K562 (cell line): Measurements from ENCODE around the gene ENTPD3. TPM values are rescaled to one million over a fixed set of nuclear protein-coding genes. Genes with fewer than 3 reads are reported as not detected.
A peak's percentile ranks its signal among the peaks of the same experiment; 100 is the strongest.

Source experiments
- CREB1 ChIP-seq, 2 experiments: sonication (generic) in 1 of 2; formaldehyde crosslinking in 1 of 2; IDR thresholded peaks; 2 replicates each; pipeline versions ENCODE4 v1.6.1 to v1.8.0; 2012 to 2022; ENCODE audit warnings: inconsistent platforms in 1 of 2, mild to moderate bottlenecking in 1 of 2, missing genetic modification reagents in 1 of 2, moderate library complexity in 1 of 2
- ESRRA ChIP-seq: fragments of 450-650 bp; IDR thresholded peaks from 2 replicates; pipeline ENCODE4 v1.6.1; 2014; ENCODE audit warnings: low read depth, mild to moderate bottlenecking, moderate library complexity, borderline replicate concordance
- GATAD2A ChIP-seq: fragments of 450-650 bp; IDR thresholded peaks from 2 replicates; pipeline ENCODE4 v1.6.1; 2017
- HDAC6 ChIP-seq: IDR thresholded peaks from 2 replicates; pipeline ENCODE4 v1.6.1; 2012; ENCODE audit warnings: low read depth, mild to moderate bottlenecking, control low read depth, inconsistent platforms, low read length, moderate library complexity
- HIVEP1 ChIP-seq: fragments of 250-450 bp; sonication (Bioruptor Pico); IDR thresholded peaks from 2 replicates; pipeline ENCODE4 v1.4.0; 2020; ENCODE audit warnings: mild to moderate bottlenecking
- HSF4 ChIP-seq: fragments of 250-450 bp; sonication (Bioruptor Pico); IDR thresholded peaks from 2 replicates; pipeline ENCODE4 v2.1.2; 2022; ENCODE audit warnings: mild to moderate bottlenecking, moderate library complexity, borderline replicate concordance
- KDM5B ChIP-seq: fragments of 200-600 bp; sonication (generic); IDR thresholded peaks from 2 replicates; pipeline ENCODE4 v1.6.1; 2012; ENCODE audit warnings: low read depth, mild to moderate bottlenecking, moderate library complexity, low read length, control low read depth, inconsistent platforms; ENCODE audit not compliant: insufficient replicate concordance
- NELFE ChIP-seq: IDR thresholded peaks from 2 replicates; pipeline ENCODE4 v1.6.1; 2011; ENCODE audit warnings: mild to moderate bottlenecking; ENCODE audit not compliant: insufficient read depth, insufficient read length
- OTX1 ChIP-seq: fragments of 450-650 bp; formaldehyde crosslinking; IDR thresholded peaks from 2 replicates; pipeline ENCODE4 v1.4.0; 2022; ENCODE audit warnings: mild to moderate bottlenecking
- POLR2AphosphoS2 ChIP-seq: IDR thresholded peaks from 2 replicates; pipeline ENCODE4 v1.6.1; 2012; ENCODE audit warnings: low read length, improper control_type of control experiment
- SOX6 ChIP-seq: fragments of 450-650 bp; IDR thresholded peaks from 2 replicates; pipeline ENCODE4 v1.6.1; 2014; ENCODE audit warnings: mild to moderate bottlenecking
- ZFP30 ChIP-seq: fragments of 250-450 bp; sonication (Bioruptor Pico); IDR thresholded peaks from 2 replicates; pipeline ENCODE4 v1.8.0; 2022; ENCODE audit warnings: moderate library complexity, mild to moderate bottlenecking, inconsistent platforms, borderline replicate concordance
- ZNF124 ChIP-seq: sonication (generic); formaldehyde crosslinking; IDR thresholded peaks from 2 replicates; pipeline ENCODE4 v1.8.1; 2022; ENCODE audit warnings: missing genetic modification reagents
- ZNF224 ChIP-seq: sonication (generic); formaldehyde crosslinking; IDR thresholded peaks from 2 replicates; pipeline ENCODE4 v1.8.0; 2022; ENCODE audit warnings: mild to moderate bottlenecking, missing genetic modification reagents
- polyA plus RNA-seq, 8 experiments: library from polyadenylated mRNA; depleted of rRNA in 4 of 8; stranded (reverse) in 5 of 8; unstranded in 3 of 8; fragments of >200 nt; fragmentation: Nextera tagmentation in 2 of 8; fragmentation: Illumina TruSeq in 1 of 8; extraction: Ambion mirVana in 2 of 8; extraction: Trizol in 1 of 8; gene quantifications; 2 replicates each; pipeline versions ENCODE4 v1.2.1 to v1.2.3, GENCODE V29; 2011 to 2014; ENCODE audit warnings: inconsistent platforms in 1 of 8, missing spikeins in 1 of 8
- total RNA-seq, 7 experiments: library from RNA; depleted of rRNA in 6 of 7; stranded (reverse); fragments of >200 nt in 6 of 7; fragmentation: Illumina TruSeq in 2 of 7; extraction: Trizol in 2 of 7; gene quantifications; 2 replicates each; pipeline versions ENCODE4 v1.2.1 to v1.2.3, GENCODE V29; 2011 to 2021; ENCODE audit warnings: low replicate concordance in 1 of 7
- TF ChIP-seq, protein P1 (sequence below): fragments of 450-650 bp; conservative IDR thresholded peaks from 2 replicates; pipeline ENCODE4 v1.6.1; 2016; ENCODE audit warnings: missing genetic modification characterization, low read depth, mild to moderate bottlenecking, missing compliant biosample characterization, moderate library complexity
- TF ChIP-seq, protein P2 (sequence below): sonication (generic); formaldehyde crosslinking; IDR thresholded peaks from 2 replicates; pipeline ENCODE4 v1.8.1; 2023; ENCODE audit warnings: mild to moderate bottlenecking, missing genetic modification reagents
- TF ChIP-seq, protein P3 (sequence below): fragments of 250-450 bp; sonication (Bioruptor Pico); IDR thresholded peaks from 2 replicates; pipeline ENCODE4 v1.8.0; 2022; ENCODE audit warnings: inconsistent platforms
- TF ChIP-seq, protein P4 (sequence below): fragments of 450-650 bp; IDR thresholded peaks from 2 replicates; pipeline ENCODE4 v1.6.1; 2014; ENCODE audit warnings: low read depth, mild to moderate bottlenecking, moderate library complexity, borderline replicate concordance
- TF ChIP-seq, protein P5 (sequence below): fragments of 250-450 bp; sonication (Bioruptor Pico); IDR thresholded peaks from 2 replicates; pipeline ENCODE4 v1.5.0; 2021

Gene ENTPD3
- total and polyA plus RNA-seq, 9 of the 15 experiments (the other 6 are each of a cell fraction or from before 2014, with no cell fraction given) = 0.23 to 2.1 (median 0.58) TPM

DNA sequence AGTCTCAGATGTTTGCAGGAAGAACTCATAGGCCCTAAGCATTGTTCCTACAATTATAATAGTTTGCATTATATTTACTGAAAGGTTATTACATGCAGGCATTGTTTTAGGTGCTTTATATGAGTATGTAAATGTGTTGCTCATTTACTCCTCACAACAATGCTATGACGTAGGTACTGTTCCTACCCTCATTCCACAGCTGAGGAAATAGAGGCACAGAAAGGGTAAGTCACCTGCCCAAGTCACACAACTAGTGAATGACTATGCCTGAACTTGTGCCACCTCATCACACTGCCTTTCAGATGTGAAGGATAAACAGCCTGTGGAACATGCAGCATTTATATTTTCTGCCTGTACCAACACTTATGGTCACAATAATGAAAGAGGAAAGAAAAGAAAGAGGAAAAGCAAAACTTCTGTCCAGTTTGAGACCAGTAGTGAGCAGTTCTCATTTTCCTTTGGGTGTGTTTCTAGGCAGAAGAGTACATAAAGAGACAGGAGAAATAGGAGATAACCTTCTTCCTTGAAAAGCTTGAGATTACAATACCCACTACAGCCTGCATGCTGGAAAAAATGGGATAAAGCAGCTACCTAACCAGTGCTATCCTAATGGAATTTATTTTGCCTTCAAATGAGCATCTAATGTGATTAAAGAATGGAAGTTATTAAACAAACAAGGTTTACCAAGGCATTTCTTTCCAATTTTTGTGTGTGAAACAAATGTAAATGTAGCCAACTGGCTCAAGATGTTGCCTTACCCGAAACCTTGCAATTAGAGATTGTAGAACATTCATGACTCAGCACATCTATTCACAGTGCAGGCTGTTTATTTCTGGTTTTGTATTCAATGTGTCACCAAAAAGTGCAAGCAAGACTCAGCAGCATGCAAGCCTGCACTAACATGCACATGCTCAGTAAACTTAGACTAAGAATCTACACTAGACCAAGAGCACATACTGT, 20.5 kb upstream of the ENTPD3 start (continued):
- TF ChIP-seq, protein P1, sequence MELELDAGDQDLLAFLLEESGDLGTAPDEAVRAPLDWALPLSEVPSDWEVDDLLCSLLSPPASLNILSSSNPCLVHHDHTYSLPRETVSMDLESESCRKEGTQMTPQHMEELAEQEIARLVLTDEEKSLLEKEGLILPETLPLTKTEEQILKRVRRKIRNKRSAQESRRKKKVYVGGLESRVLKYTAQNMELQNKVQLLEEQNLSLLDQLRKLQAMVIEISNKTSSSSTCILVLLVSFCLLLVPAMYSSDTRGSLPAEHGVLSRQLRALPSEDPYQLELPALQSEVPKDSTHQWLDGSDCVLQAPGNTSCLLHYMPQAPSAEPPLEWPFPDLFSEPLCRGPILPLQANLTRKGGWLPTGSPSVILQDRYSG (tag) = no peak
- TF ChIP-seq ZNF224 (CRISPR knock-in tag) = no peak
- no peak for TF ChIP-seq KDM5B
- TF ChIP-seq HIVEP1 (CRISPR knock-in tag) = no peak
- TF ChIP-seq HSF4 (CRISPR knock-in tag) = no peak
- no peak for TF ChIP-seq POLR2AphosphoS2
- TF ChIP-seq, protein P2, sequence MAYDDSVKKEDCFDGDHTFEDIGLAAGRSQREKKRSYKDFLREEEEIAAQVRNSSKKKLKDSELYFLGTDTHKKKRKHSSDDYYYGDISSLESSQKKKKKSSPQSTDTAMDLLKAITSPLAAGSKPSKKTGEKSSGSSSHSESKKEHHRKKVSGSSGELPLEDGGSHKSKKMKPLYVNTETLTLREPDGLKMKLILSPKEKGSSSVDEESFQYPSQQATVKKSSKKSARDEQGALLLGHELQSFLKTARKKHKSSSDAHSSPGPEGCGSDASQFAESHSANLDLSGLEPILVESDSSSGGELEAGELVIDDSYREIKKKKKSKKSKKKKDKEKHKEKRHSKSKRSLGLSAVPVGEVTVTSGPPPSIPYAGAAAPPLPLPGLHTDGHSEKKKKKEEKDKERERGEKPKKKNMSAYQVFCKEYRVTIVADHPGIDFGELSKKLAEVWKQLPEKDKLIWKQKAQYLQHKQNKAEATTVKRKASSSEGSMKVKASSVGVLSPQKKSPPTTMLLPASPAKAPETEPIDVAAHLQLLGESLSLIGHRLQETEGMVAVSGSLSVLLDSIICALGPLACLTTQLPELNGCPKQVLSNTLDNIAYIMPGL (CRISPR knock-in tag) = no peak
- TF ChIP-seq NELFE = no peak
- peak; percentile 22; the same call in 1 of the 2 replicates for TF ChIP-seq CREB1 (IDR thresholded peaks at IDR 0.05)
- TF ChIP-seq CREB1 (CRISPR knock-in tag; IDR thresholded peaks at IDR 0.05) = no peak
- TF ChIP-seq, protein P3, sequence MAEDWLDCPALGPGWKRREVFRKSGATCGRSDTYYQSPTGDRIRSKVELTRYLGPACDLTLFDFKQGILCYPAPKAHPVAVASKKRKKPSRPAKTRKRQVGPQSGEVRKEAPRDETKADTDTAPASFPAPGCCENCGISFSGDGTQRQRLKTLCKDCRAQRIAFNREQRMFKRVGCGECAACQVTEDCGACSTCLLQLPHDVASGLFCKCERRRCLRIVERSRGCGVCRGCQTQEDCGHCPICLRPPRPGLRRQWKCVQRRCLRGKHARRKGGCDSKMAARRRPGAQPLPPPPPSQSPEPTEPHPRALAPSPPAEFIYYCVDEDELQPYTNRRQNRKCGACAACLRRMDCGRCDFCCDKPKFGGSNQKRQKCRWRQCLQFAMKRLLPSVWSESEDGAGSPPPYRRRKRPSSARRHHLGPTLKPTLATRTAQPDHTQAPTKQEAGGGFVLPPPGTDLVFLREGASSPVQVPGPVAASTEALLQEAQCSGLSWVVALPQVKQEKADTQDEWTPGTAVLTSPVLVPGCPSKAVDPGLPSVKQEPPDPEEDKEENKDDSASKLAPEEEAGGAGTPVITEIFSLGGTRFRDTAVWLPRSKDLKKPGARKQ (CRISPR knock-in tag) = no peak
- peak; percentile 68; the same call in 1 of the 2 replicates for TF ChIP-seq SOX6
- TF ChIP-seq ZFP30 = no peak
- TF ChIP-seq OTX1 (CRISPR knock-in tag) = no peak
- TF ChIP-seq, protein P4, sequence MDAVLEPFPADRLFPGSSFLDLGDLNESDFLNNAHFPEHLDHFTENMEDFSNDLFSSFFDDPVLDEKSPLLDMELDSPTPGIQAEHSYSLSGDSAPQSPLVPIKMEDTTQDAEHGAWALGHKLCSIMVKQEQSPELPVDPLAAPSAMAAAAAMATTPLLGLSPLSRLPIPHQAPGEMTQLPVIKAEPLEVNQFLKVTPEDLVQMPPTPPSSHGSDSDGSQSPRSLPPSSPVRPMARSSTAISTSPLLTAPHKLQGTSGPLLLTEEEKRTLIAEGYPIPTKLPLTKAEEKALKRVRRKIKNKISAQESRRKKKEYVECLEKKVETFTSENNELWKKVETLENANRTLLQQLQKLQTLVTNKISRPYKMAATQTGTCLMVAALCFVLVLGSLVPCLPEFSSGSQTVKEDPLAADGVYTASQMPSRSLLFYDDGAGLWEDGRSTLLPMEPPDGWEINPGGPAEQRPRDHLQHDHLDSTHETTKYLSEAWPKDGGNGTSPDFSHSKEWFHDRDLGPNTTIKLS = no peak
- no peak for TF ChIP-seq ZNF124 (CRISPR knock-in tag)
- 0 out of 2 replicates have a peak, but pooled peaks have one; percentile 42 for TF ChIP-seq GATAD2A
- no peak for TF ChIP-seq ESRRA
- TF ChIP-seq, protein P5, sequence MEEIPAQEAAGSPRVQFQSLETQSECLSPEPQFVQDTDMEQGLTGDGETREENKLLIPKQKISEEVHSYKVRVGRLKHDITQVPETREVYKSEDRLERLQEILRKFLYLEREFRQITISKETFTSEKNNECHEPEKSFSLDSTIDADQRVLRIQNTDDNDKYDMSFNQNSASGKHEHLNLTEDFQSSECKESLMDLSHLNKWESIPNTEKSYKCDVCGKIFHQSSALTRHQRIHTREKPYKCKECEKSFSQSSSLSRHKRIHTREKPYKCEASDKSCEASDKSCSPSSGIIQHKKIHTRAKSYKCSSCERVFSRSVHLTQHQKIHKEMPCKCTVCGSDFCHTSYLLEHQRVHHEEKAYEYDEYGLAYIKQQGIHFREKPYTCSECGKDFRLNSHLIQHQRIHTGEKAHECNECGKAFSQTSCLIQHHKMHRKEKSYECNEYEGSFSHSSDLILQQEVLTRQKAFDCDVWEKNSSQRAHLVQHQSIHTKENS (CRISPR knock-in tag) = no peak
- no peak for TF ChIP-seq HDAC6
